GM19043 (cell line): ENCODE measurements around the gene SLC25A1.

Source experiments
- ATAC-seq: cut with Tn5 transposase; IDR thresholded peaks from one replicate; pipeline ENCODE4 v1.9.1; 2021; ENCODE audit warnings: low read depth; ENCODE audit not compliant: unreplicated experiment

The SLC25A1 gene

GRCh38 chr22:19178657-19179496 is at the start of gene SLC25A1:
Gene SLC25A1 (minus strand): TSS chr22:19178736. CDS start chr22:19178673, 63 bp downstream.
- peak; percentile 61 for ATAC-seq

GRCh38 chr22:19228179-19228578 is 49.6 kb upstream of the SLC25A1 start:
- no peak for ATAC-seq

GRCh38 chr22:19226428-19226827 is 47.9 kb upstream of the SLC25A1 start:
- ATAC-seq = no peak

- no peak for ATAC-seq
Measured at GRCh38 chr22:19225560-19225959, 47.0 kb upstream of the SLC25A1 start.

- no peak for ATAC-seq
Measured at GRCh38 chr22:19224985-19225384, 46.4 kb upstream of the SLC25A1 start.

GRCh38 chr22:19224557-19224956 is 46.0 kb upstream of the SLC25A1 start:
- ATAC-seq = no peak

- ATAC-seq = no peak
Measured at GRCh38 chr22:19223617-19224016, 45.1 kb upstream of the SLC25A1 start.

GRCh38 chr22:19223110-19223509 is 44.6 kb upstream of the SLC25A1 start:
- no peak for ATAC-seq

- ATAC-seq = no peak
Measured at GRCh38 chr22:19222242-19223005, 43.9 kb upstream of the SLC25A1 start.

- ATAC-seq = no peak
Measured at GRCh38 chr22:19220867-19221266, 42.3 kb upstream of the SLC25A1 start.

- ATAC-seq = no peak
Measured at GRCh38 chr22:19218541-19219233, 40.2 kb upstream of the SLC25A1 start.

GRCh38 chr22:19216579-19216978 is 38.0 kb upstream of the SLC25A1 start:
- ATAC-seq = no peak

- no peak for ATAC-seq
Measured at GRCh38 chr22:19215360-19215759, 36.8 kb upstream of the SLC25A1 start.

- ATAC-seq = no peak
Measured at GRCh38 chr22:19214078-19214473, 35.5 kb upstream of the SLC25A1 start.

- ATAC-seq = no peak
Measured at GRCh38 chr22:19213442-19214077, 35.0 kb upstream of the SLC25A1 start.

GRCh38 chr22:19213001-19213400 is 34.5 kb upstream of the SLC25A1 start:
- no peak for ATAC-seq

GRCh38 chr22:19212302-19212870 is 33.9 kb upstream of the SLC25A1 start:
- no peak for ATAC-seq

- ATAC-seq = no peak
Measured at GRCh38 chr22:19210188-19210587, 31.7 kb upstream of the SLC25A1 start.

GRCh38 chr22:19208287-19208847 is 29.8 kb upstream of the SLC25A1 start:
- ATAC-seq = no peak

- no peak for ATAC-seq
Measured at GRCh38 chr22:19207884-19208283, 29.3 kb upstream of the SLC25A1 start.
